Dermis blood vessel endothelial cell (primary cell): ENCODE results near the gene PAX3. TPM values are rescaled to one million over a fixed set of nuclear protein-coding genes. Genes with fewer than 3 reads are reported as not detected.

Experiments
- DNase-seq: peaks from one replicate; pipeline ENCODE4 v3.0.0; 2010
- total RNA-seq: library from RNA; depleted of rRNA; stranded (reverse); fragments of >200 nt; gene quantifications from 2 replicates; pipeline ENCODE4 v1.2.3, GENCODE V29; 2014

Gene PAX3
- total RNA-seq, 1 donor from 2014 or later = not detected

- DNase-seq = no peak
Measured at GRCh38 chr2:222268311-222268990, 30.3 kb downstream of the PAX3 start.

DNA sequence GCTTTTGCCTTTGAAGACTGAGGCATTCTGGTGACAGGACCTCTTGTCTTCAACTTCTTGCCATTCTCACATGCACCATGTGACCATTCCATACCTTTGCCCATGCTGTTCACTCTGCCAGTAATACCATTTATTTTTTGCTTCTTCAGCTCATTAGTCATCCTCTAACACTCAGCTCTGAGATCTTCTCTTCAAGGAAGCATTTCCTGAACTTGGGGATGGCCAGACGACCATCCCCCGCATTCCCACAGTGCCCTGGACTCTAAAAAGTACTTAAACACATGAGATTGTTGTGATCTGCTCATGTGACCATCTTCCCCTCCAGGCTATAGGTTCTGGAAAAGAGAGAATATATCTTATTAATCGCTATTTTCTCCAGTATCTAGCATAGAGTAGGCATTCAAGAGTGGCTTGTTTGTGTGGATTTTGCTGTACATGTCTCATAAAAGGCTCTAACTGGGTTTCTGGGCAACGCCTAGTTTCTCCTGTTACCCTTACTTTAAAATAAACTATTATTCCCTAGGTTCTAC, 33.9 kb downstream of the PAX3 start:
- no peak for DNase-seq

- no peak for DNase-seq
Measured at GRCh38 chr2:222261504-222261903, 37.3 kb downstream of the PAX3 start.

GRCh38 chr2:222257645-222258044, 41.2 kb downstream of the PAX3 start:
- no peak for DNase-seq

DNA sequence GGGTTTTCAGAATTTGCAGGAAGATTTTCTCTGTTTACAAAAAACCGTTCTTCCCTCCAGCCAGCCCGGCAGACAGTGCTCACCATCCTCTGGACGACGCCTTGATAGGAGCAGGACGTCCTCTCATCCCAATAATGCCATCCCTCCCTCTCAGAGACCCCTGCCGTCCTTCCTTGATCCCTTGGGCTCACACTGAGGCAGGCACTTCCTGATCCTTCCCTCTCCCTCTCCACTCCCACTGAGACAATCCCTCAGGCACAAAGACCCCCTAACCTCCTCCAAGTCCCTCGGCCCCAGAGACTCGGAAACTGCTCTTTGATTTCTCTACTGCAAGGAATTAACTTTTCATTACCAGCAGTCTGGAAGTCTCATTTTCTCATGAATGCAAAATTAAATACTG, 42.5 kb downstream of the PAX3 start:
- no peak for DNase-seq

- DNase-seq = no peak
Measured at GRCh38 chr2:222255090-222255489, 43.7 kb downstream of the PAX3 start.

- no peak for DNase-seq
Measured at GRCh38 chr2:222250313-222250712, 48.5 kb downstream of the PAX3 start.

GRCh38 chr2:222249444-222249843, 49.4 kb downstream of the PAX3 start:
- DNase-seq = no peak

- no peak for DNase-seq
Measured at GRCh38 chr2:222248818-222249217, 50.0 kb downstream of the PAX3 start.

- DNase-seq = no peak
Measured at GRCh38 chr2:222248256-222248655, 50.5 kb downstream of the PAX3 start.

DNA sequence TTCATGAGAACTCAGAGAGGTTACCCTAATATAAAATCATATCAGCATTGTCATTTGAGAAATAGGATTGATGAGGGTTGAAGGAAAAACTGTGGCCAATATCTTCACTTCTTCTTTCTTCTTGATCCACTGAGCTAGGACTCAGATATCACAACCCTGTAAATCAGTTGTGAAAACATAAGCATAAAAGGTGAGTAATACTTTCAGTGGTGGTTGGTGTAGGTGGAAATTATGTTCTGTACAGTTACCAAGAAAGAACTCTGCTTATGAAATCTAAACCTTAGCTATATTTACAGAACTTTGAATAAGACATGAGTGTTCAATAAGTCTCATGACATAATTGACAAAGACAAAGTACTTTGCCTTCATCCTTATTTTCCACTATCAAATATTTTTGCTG, 56.3 kb downstream of the PAX3 start:
- DNase-seq = no peak

DNA sequence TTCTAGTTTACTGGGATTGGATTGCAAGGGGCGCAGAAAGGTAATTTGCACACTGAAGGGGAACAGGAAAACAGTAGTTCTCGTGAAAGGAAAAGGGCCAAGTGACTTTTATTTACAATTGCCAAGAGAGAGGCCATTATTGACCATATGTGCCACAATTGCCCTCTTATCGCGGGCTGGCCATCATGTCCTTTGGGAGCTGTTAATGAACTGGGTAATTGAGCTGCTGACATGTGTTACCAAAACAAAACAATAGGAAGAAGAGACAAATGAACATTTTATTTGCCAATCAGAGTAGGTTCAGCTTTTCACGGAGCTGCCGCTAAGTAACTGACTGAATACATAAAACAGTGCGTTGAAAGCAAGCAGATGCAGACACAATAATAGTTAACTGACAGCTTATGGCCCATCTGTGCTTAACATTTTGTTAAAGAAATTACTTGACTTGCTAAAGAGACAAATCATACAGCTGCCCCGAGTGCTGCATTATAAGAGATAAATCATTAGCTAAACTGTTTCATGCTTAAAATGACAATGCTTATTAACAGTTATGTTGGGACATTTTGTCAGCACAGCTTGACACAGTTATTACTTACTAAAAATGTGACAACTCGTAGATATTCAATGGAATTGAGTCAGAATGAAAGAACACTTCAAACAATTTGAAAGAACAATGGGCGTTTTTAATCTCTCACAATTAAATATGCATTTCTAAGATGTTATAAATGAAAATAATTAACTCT, 57.5 kb downstream of the PAX3 start:
- no peak for DNase-seq

GRCh38 chr2:222240676-222241049, 58.1 kb downstream of the PAX3 start:
- DNase-seq = no peak

DNA sequence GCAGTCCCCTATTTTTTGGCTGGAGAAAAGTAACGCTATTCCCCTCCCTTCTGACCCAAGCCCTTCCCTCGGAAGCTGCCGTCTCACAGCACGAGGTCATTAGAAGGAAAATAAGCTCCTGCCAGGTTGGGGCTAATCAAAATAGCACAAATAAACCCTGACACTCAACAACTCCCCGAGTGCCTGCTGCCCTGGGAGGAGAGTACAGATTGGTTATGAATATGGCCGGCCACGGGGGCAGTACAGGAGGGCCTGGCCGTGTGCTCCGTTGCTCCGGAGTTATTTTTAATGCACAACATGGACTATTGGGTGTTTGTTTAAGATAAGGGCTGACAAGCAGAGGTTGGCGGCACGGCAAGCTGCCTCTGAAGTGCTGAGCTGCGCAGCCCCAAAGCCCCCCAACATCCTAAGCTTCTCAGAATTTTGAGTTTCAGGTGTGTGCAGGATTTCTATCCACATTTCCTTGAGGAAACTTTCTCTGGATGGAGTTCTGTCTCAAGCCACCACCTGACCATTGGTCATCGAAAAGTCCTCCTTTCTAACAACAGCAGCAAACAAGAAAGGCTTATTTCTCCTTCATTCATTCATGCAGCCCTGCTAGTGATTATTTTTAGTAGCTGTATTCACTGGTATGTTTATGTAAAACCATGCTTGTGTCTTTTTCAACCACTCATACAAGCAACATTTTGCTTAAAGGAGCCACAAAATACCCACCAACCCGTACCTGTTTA, 58.7 kb downstream of the PAX3 start:
- no peak for DNase-seq

GRCh38 chr2:222239091-222239490, 59.7 kb downstream of the PAX3 start:
- DNase-seq = no peak

- DNase-seq = no peak
Measured at GRCh38 chr2:222238072-222238471, 60.7 kb downstream of the PAX3 start.

DNA sequence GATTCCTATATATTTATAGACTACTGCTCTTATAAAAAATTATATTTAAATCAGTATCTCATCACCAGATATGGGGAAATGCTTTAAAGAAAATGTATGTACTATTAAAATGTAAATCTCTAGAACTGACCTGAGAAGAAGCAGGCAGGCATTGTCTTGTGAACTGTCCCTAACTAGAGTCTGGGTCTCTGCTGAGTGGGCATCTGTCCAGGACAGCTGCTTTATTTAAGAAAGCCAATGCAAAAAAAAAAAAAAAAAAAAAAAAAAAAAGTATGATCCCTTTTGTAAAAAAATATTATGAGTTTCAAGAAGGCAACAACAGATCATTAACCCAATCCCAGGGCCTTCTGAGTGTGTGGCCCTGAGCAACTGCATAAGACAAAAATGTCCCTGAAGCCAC, 66.0 kb downstream of the PAX3 start:
- no peak for DNase-seq

DNA sequence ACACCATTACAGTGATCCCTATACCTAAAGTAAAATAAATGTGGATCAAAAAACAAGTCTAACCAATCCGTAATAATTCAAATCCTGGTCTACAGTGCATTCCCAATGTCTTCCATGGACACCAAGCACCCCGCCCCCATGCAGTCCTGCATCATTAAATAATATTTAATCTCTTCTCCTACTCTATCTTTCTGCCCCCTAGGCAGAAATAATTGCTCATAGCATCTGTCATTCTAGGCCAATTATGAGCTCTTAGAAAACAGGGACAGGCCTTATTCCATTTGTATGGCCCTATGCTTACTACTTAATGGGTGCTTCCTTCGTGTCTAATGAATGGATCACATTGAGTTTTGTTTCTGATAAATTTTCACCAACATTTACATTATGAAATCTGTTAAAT, 66.4 kb downstream of the PAX3 start:
- DNase-seq = no peak

DNA sequence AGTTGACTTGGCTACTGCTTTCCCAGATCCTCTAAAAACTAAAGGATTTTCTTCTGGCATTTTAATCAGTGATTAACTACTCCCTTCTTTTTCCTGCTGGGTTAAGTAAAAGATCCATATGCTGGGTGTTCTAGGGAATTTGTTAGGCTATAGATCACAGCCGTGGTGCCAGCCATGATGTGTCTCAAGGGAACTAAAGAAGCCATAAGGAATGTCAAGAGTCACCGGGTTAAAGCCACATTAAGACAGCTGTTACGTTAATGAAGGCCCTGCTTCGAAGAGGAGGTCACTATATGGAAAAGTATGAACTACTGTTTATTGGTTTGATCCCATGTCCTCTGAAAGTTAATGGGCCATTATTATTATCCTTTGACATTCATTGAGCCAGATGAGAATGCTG, 70.7 kb downstream of the PAX3 start:
- DNase-seq = no peak

GRCh38 chr2:222218786-222219185, 80.0 kb downstream of the PAX3 start:
- DNase-seq = no peak

- no peak for DNase-seq
Measured at GRCh38 chr2:222217712-222218111, 81.1 kb downstream of the PAX3 start.

- no peak for DNase-seq
Measured at GRCh38 chr2:222214885-222215284, 83.9 kb downstream of the PAX3 start.

- no peak for DNase-seq
Measured at GRCh38 chr2:222213049-222213448, 85.7 kb downstream of the PAX3 start.

GRCh38 chr2:222212571-222212970, 86.2 kb downstream of the PAX3 start:
- no peak for DNase-seq
